ENCODE data around the gene TRAF5. TPM values are rescaled to one million over a fixed set of nuclear protein-coding genes. Genes with fewer than 3 reads are reported as not detected.

The TRAF5 gene
- total and polyA plus RNA-seq, 3 donors from 2014 or later, result 20.3 to 25.1 (median 22.2) TPM

GRCh38 chr1:211305044-211305443, 21.6 kb upstream of the TRAF5 start:
- 92 to 99% methylated on average over 3 of the region's 3 CpGs for WGBS, 2 donors
- Histone ChIP-seq H3K36me3 (ENCODE audit: low read depth, missing control alignments) (no peaks in the 10 kb centered on the region), H3K27me3 (no peaks in the 10 kb centered on the region), H3K9me3 (no peaks in the 10 kb centered on the region), H3K4me1 (no peaks in the 10 kb centered on the region), H3K27ac (no peak overlapping the region), H3K4me3 (no peak overlapping the region)
- TF ChIP-seq POLR2A (IDR thresholded peaks at IDR 0.05) (no peak), CTCF (IDR thresholded peaks at IDR 0.05) (no peak)
- no peak for DNase-seq
- intact Hi-C loops (cut with DNase I; ENCODE audit: low total_unique reads), result no loop called here

- Histone ChIP-seq H3K36me3 (ENCODE audit: low read depth, missing control alignments) (no peaks in the 10 kb centered on the region), H3K4me1 (no peaks in the 10 kb centered on the region), H3K27me3 (no peaks in the 10 kb centered on the region), H3K4me3 (no peak overlapping the region), H3K27ac (no peak overlapping the region), H3K9me3 (no peaks in the 10 kb centered on the region)
- intact Hi-C loops (cut with DNase I; ENCODE audit: low total_unique reads), result no loop called here
- TF ChIP-seq CTCF (IDR thresholded peaks at IDR 0.05) (no peak), POLR2A (IDR thresholded peaks at IDR 0.05) (no peak)
- no peak for DNase-seq
- WGBS, 2 donors, result 63 to 76% methylated on average over 3 of the region's 3 CpGs
Observed at GRCh38 chr1:211309617-211310016, 17.0 kb upstream of the TRAF5 start.

GRCh38 chr1:211313392-211313791, 13.2 kb upstream of the TRAF5 start:
- 94 to 96% methylated on average over 11 of the region's 11 CpGs for WGBS, 2 donors
- intact Hi-C loops (cut with DNase I; ENCODE audit: low total_unique reads), result no loop called here
- no peak overlapping the region for H3K27ac ChIP-seq
- TF ChIP-seq POLR2A (IDR thresholded peaks at IDR 0.05) (no peak), CTCF (IDR thresholded peaks at IDR 0.05) (no peak)
- no peaks in the 10 kb centered on the region for H3K4me1 ChIP-seq
- no peaks in the 10 kb centered on the region for H3K36me3 ChIP-seq (ENCODE audit: low read depth, missing control alignments)
- no peak for DNase-seq
- no peaks in the 10 kb centered on the region for H3K9me3 ChIP-seq
- no peaks in the 10 kb centered on the region for H3K27me3 ChIP-seq
- no peak overlapping the region for H3K4me3 ChIP-seq

- Histone ChIP-seq H3K4me1 (no peaks in the 10 kb centered on the region), H3K9me3 (no peaks in the 10 kb centered on the region), H3K36me3 (ENCODE audit: low read depth, missing control alignments) (no peaks in the 10 kb centered on the region), H3K4me3 (no peak overlapping the region), H3K27ac (no peak overlapping the region), H3K27me3 (no peaks in the 10 kb centered on the region)
- intact Hi-C loops (cut with DNase I; ENCODE audit: low total_unique reads), result no loop called here
- TF ChIP-seq CTCF (IDR thresholded peaks at IDR 0.05), result no peak
- TF ChIP-seq POLR2A (IDR thresholded peaks at IDR 0.05), result no peak
- DNase-seq, result no peak
Observed at GRCh38 chr1:211318576-211319280, 7.9 kb upstream of the TRAF5 start.

GRCh38 chr1:211319892-211320291, 6.7 kb upstream of the TRAF5 start:
- Histone ChIP-seq H3K27me3 (no peaks in the 10 kb centered on the region), H3K4me1 (no peaks in the 10 kb centered on the region), H3K4me3 (no peak overlapping the region), H3K27ac (no peak overlapping the region), H3K9me3 (no peaks in the 10 kb centered on the region), H3K36me3 (ENCODE audit: low read depth, missing control alignments) (no peaks in the 10 kb centered on the region)
- TF ChIP-seq CTCF (IDR thresholded peaks at IDR 0.05) (no peak), POLR2A (IDR thresholded peaks at IDR 0.05) (no peak)
- no peak for DNase-seq
- intact Hi-C loops (cut with DNase I; ENCODE audit: low total_unique reads), result no loop called here
